Measurements from ENCODE around the gene RNF112.

RNF112 gene

GRCh38 chr17:19375732-19376131 is 35.3 kb upstream of the RNF112 start:
- no peak for DNase-seq (ENCODE audit: low read depth)

DNA sequence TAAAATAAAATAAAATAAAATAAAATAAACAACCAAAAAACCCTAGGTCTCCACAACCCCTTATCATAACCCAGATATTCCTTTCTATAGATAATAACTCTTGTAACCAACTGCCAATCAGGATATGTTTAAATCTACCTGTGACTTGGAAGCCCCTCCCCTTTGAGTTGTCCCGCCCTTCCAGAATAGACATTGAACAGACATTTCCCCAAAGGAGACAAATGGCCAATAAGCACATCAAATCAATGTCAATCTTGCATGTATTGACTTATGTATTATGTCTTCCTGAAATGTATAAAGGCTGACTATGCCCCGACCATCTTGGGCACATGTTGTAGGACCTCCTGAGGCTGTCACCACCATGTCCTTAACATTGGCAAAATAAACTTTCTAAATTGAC is 34.2 kb upstream of the RNF112 start:
- no peak for DNase-seq (ENCODE audit: low read depth)

DNA sequence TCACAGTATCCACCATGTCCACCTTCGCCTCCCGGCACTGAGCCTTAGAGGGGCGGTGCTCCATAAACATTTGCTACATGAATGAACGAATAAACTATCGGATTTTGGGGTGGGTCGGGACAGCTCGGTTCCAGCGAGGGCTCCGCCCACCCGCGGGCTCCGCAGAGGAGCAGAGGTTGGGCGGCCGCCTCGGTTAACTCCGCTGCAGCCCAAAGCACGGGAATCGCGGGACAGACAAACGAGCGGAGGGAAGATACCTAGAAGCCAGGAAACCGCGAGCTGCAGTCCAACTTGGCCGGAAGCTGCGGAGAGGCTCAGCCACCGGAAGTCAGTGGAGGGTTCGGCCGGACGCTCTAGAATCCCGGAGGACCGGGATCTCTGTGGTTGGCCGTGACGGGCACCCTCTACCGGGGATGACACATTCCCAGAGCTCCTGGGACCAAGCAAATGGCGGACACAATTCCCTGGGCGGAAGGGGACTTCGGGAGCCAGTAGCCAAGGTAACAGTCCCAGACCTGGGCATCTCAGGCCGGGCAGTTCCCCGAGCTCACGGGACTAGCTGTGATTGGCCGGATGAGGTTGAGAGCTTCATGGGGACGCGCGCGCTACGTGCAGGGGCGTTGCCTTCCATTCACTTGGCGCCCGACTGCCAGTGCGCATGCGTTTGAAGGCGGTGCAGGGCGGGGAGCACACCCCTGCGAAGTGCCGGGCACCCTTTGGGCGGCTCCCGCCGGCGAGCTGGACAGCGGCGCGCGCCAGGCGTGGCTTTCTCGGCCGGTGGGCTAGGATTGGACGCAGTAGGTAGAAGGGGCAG is 33.2 kb upstream of the RNF112 start:
- peak; percentile 93 for DNase-seq (ENCODE audit: low read depth)

DNA sequence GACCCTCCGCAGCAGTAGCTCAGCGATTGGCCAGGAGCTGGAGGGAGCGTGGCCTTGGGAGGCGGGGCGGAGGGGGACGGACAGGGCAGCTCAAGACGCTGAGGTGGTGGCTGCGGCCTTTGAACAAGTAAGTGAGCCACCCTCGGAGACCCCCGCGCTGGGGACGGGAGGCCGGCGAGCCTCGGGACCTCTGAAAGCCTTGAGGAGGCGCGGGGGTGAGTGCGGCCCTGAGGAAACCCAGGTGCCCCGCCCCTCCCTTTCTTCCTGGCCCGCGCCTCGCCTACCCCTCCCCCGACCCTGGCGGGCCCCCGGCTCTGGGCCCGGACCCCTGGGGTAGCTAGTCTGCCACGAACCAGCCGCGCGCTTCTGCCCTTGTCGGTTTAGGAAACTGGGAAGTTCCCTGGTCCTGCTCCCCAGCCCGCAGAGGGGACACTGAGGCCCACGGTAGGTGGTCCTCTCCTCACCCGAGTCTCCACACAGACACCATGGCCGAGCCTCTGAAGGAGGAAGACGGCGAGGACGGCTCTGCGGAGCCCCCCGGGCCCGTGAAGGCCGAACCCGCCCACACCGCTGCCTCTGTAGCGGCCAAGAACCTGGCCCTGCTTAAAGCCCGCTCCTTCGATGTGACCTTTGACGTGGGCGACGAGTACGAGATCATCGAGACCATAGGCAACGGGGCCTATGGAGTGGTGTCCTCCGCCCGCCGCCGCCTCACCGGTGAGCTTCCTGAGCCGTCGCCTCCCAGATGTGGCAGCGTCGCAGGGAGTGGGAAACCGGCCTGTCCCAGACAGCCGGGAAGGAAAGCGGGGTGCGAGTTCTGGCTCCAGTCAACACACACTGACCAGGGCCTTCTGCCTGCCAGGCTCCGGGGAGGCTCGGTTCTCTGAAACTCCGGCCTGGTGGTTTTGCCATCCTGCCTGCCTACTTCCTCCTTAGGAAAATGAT is 32.3 kb upstream of the RNF112 start, which contains the start of gene MAPK7:
MAPK7 (plus strand) TSS at position 83 of the 945 bp plus-strand sequence; CDS start at position 486, 403 bp downstream.
- DNase-seq (ENCODE audit: low read depth) = no peak

DNA sequence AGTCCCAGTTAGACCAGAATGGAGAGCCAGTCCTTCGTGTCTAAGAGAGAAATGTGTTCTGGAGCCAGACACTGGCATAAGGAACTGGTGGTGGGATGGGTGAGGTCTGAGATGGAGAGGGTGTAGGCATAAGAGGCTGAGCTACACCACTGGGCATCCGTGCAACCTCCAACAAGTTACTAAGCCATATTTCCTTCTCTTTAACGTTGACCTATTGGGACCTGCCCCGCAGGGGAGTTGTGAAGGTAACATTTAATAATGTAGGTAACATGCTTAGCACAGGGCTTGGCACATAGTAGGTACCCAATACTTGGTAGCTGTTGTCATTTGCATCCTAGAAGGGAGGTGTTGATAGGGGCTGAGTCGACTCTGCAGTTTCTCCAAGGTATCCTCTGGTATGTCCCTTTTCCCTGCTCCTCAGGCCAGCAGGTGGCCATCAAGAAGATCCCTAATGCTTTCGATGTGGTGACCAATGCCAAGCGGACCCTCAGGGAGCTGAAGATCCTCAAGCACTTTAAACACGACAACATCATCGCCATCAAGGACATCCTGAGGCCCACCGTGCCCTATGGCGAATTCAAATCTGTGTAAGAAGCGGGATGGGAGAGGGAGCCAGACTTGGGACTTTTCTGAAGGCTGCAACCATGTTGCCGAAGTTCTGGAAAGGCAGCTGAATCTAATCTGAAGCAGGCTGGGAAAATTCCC is 31.5 kb upstream of the RNF112 start:
- no peak for DNase-seq (ENCODE audit: low read depth)

GRCh38 chr17:19380481-19381301 is 30.3 kb upstream of the RNF112 start:
- no peak for DNase-seq (ENCODE audit: low read depth)

- no peak for DNase-seq (ENCODE audit: low read depth)
Measured at GRCh38 chr17:19381361-19381740, 29.7 kb upstream of the RNF112 start.

DNA sequence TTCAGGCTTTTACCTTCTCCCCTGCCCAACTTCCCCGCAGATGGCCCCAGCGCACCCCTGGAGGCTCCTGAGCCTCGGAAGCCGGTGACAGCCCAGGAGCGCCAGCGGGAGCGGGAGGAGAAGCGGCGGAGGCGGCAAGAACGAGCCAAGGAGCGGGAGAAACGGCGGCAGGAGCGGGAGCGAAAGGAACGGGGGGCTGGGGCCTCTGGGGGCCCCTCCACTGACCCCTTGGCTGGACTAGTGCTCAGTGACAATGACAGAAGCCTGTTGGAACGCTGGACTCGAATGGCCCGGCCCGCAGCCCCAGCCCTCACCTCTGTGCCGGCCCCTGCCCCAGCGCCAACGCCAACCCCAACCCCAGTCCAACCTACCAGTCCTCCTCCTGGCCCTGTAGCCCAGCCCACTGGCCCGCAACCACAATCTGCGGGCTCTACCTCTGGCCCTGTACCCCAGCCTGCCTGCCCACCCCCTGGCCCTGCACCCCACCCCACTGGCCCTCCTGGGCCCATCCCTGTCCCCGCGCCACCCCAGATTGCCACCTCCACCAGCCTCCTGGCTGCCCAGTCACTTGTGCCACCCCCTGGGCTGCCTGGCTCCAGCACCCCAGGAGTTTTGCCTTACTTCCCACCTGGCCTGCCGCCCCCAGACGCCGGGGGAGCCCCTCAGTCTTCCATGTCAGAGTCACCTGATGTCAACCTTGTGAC is 29.1 kb upstream of the RNF112 start:
- no peak for DNase-seq (ENCODE audit: low read depth)

- no peak for DNase-seq (ENCODE audit: low read depth)
Measured at GRCh38 chr17:19382531-19383444, 28.2 kb upstream of the RNF112 start.

- no peak for DNase-seq (ENCODE audit: low read depth)
Measured at GRCh38 chr17:19383681-19384470, 27.2 kb upstream of the RNF112 start.

DNA sequence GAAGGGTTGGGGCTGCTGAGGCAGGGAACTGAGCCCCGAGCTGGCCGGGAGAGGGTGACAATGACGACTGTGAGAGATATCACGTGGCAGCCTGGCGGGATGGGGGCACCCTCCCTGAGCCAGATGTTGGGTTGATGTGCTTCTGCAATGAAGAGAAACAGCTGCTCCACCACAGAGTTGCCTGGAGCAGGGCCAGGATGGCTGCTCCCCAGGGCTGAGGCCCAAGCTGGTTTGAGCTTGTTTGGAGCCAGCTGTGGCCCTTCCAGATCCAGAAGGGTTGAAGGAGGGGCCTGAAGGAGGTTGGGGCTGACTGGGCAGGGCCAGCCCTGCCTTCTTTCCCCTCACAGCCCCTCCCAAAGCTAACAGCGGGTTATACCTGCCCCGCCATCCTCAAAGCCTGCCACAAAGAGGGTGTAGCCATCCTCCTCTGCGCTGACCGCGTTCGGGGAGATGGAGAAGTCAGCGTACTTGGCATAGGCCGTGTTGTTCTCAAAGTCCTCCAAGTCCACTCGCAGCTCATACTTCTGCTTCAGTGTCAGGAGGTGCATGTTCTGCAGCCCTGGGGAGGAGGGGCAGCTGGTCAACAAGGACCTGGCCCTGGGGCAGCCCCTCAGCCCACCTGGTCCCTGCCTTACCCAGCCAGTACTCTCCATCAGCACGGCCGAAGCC is 26.2 kb upstream of the RNF112 start:
- no peak for DNase-seq (ENCODE audit: low read depth)

- no peak for DNase-seq (ENCODE audit: low read depth)
Measured at GRCh38 chr17:19385521-19385983, 25.5 kb upstream of the RNF112 start.

- no peak for DNase-seq (ENCODE audit: low read depth)
Measured at GRCh38 chr17:19386051-19386929, 24.7 kb upstream of the RNF112 start.

DNA sequence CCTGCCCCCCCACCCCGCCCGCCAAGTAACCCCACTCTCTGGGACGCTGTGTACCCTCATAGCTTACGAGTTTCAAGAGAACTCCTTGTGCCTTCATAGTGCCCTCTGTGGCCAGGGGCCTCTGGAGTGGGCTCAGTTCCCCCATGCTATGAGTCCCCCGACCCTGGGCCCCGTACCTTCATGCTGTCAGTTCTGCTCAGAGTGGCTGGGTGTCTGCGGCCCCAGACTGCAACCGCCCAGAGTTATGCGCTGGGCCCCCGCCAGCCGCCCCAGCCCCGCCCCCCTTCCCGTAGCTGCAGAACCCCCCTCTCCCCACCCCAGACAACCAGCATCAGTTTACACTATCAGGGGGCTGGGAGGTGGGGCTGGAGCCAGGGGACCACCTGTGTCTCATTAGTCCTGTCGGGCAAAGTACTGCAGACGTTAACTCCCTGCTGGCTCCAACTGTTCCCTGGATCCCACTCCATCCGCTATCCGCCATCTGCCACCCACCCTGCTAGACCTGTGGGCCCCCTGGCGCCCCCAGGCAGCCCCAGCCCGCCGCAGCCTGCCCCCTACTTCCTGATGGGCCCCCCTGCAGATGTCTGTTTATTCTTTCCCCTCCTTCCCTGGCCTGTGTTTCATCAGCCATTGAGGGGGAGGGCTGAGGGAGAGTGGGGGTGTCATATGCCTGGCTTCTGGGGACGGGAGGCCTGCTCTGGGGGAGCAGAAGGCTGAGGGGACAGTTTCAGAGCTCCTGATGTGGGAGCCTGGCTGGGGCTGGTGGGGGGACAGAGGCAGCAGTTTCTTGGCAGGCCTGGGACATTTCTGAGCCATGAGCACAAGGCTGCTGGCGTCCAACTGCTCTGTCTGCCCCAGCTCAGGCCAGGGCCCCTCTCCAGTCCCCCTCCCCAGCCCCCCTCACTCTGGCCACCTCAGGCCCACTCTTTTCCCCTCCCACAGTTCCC is 23.8 kb upstream of the RNF112 start, which contains the start of gene MFAP4:
MFAP4 (minus strand) TSS at position 217 of the 947 bp plus-strand sequence; CDS start at position 182, 35 bp downstream.
- DNase-seq (ENCODE audit: low read depth) = no peak

GRCh38 chr17:19387921-19388521 is 23.0 kb upstream of the RNF112 start:
- no peak for DNase-seq (ENCODE audit: low read depth)
